Measurements from ENCODE around the gene SPINK7. TPM values are rescaled to one million over a fixed set of nuclear protein-coding genes. Genes with fewer than 3 reads are reported as not detected.

The SPINK7 gene
- total RNA-seq, 1 donor from 2014 or later: not detected

GRCh38 chr5:148352696-148353095, 40.5 kb downstream of the SPINK7 start:
- no peaks in the 10 kb centered on the region for H3K4me1 ChIP-seq (ENCODE audit: insufficient read depth, low read length)
- no peaks in the 10 kb centered on the region for H3K9me3 ChIP-seq (ENCODE audit: insufficient read depth, low read depth, low read length)
- no peaks in the 10 kb centered on the region for H4K20me1 ChIP-seq (ENCODE audit: insufficient read depth, low read length)
- Mint-ChIP-seq H3K4me1 (ENCODE audit: low read depth, unreplicated experiment) (peaks cover 8% of the 10 kb centered on the region), H3K27me3 (ENCODE audit: low read depth, unreplicated experiment) (no peaks in the 10 kb centered on the region), H3K9me3 (ENCODE audit: unreplicated experiment) (peaks cover 4% of the 10 kb centered on the region), H3K4me3 (ENCODE audit: unreplicated experiment) (no peak overlapping the region), H3K36me3 (ENCODE audit: low read depth, unreplicated experiment) (no peaks in the 10 kb centered on the region), H3K27ac (ENCODE audit: unreplicated experiment) (no peak overlapping the region)
- DNase-seq (ENCODE audit: low read depth) (no peak), FAIRE-seq (no peak)
- H3K4me3 ChIP-seq (ENCODE audit: insufficient read depth, low read depth, low read length): no peak overlapping the region
- H2AFZ ChIP-seq (ENCODE audit: low read depth, low read length): no peak overlapping the region
- no peaks in the 10 kb centered on the region for H3K79me2 ChIP-seq (ENCODE audit: insufficient read depth, low read length)
- TF ChIP-seq CTCF (IDR thresholded peaks at IDR 0.05; ENCODE audit: insufficient read depth, low read depth, low read length): no peak
- no peak for TF ChIP-seq EZH2 (IDR thresholded peaks at IDR 0.05; ENCODE audit: insufficient read depth, low read length)
- no peaks in the 10 kb centered on the region for H3K27me3 ChIP-seq (ENCODE audit: insufficient read depth, low read length)
- no peak overlapping the region for H3K4me2 ChIP-seq (ENCODE audit: low read length)
- H3K9ac ChIP-seq (ENCODE audit: low read length): no peak overlapping the region
- H3K36me3 ChIP-seq (ENCODE audit: insufficient read depth, low read length): no peaks in the 10 kb centered on the region
- no peak overlapping the region for H3K27ac ChIP-seq (ENCODE audit: low read depth, low read length)

GRCh38 chr5:148353634-148354033, 41.4 kb downstream of the SPINK7 start:
- no peak overlapping the region for H3K9ac ChIP-seq (ENCODE audit: low read length)
- Mint-ChIP-seq H3K9me3 (ENCODE audit: unreplicated experiment) (peaks cover 4% of the 10 kb centered on the region), H3K27me3 (ENCODE audit: low read depth, unreplicated experiment) (no peaks in the 10 kb centered on the region), H3K27ac (ENCODE audit: unreplicated experiment) (no peak overlapping the region), H3K36me3 (ENCODE audit: low read depth, unreplicated experiment) (no peaks in the 10 kb centered on the region), H3K4me3 (ENCODE audit: unreplicated experiment) (no peak overlapping the region), H3K4me1 (ENCODE audit: low read depth, unreplicated experiment) (peaks cover 8% of the 10 kb centered on the region)
- DNase-seq (ENCODE audit: low read depth) (no peak), FAIRE-seq (no peak)
- no peak overlapping the region for H3K4me2 ChIP-seq (ENCODE audit: low read length)
- no peaks in the 10 kb centered on the region for H3K4me1 ChIP-seq (ENCODE audit: insufficient read depth, low read length)
- H3K9me3 ChIP-seq (ENCODE audit: insufficient read depth, low read depth, low read length): no peaks in the 10 kb centered on the region
- H3K27ac ChIP-seq (ENCODE audit: low read depth, low read length): no peak overlapping the region
- H3K36me3 ChIP-seq (ENCODE audit: insufficient read depth, low read length): no peaks in the 10 kb centered on the region
- TF ChIP-seq EZH2 (IDR thresholded peaks at IDR 0.05; ENCODE audit: insufficient read depth, low read length) (no peak), CTCF (IDR thresholded peaks at IDR 0.05; ENCODE audit: insufficient read depth, low read depth, low read length) (no peak)
- no peak overlapping the region for H2AFZ ChIP-seq (ENCODE audit: low read depth, low read length)
- H4K20me1 ChIP-seq (ENCODE audit: insufficient read depth, low read length): no peaks in the 10 kb centered on the region
- no peak overlapping the region for H3K4me3 ChIP-seq (ENCODE audit: insufficient read depth, low read depth, low read length)
- H3K79me2 ChIP-seq (ENCODE audit: insufficient read depth, low read length): no peaks in the 10 kb centered on the region
- no peaks in the 10 kb centered on the region for H3K27me3 ChIP-seq (ENCODE audit: insufficient read depth, low read length)

GRCh38 chr5:148364343-148364742, 52.1 kb downstream of the SPINK7 start:
- no peaks in the 10 kb centered on the region for H3K4me1 Mint-ChIP-seq (ENCODE audit: low read depth, unreplicated experiment)
- H3K27ac ChIP-seq (ENCODE audit: low read depth, low read length): no peak overlapping the region
- FAIRE-seq: no peak
- no peaks in the 10 kb centered on the region for H3K9me3 ChIP-seq (ENCODE audit: insufficient read depth, low read depth, low read length)
- no peak for DNase-seq (ENCODE audit: low read depth)
- no peaks in the 10 kb centered on the region for H3K27me3 Mint-ChIP-seq (ENCODE audit: low read depth, unreplicated experiment)
- peaks cover 4% of the 10 kb centered on the region for H3K36me3 Mint-ChIP-seq (ENCODE audit: low read depth, unreplicated experiment)
- H3K4me2 ChIP-seq (ENCODE audit: low read length): no peak overlapping the region
- H3K27me3 ChIP-seq (ENCODE audit: insufficient read depth, low read length): no peaks in the 10 kb centered on the region
- H3K4me3 ChIP-seq (ENCODE audit: insufficient read depth, low read depth, low read length): no peak overlapping the region
- H3K4me1 ChIP-seq (ENCODE audit: insufficient read depth, low read length): no peaks in the 10 kb centered on the region
- no peaks in the 10 kb centered on the region for H3K36me3 ChIP-seq (ENCODE audit: insufficient read depth, low read length)
- no peak overlapping the region for H3K27ac Mint-ChIP-seq (ENCODE audit: unreplicated experiment)
- H3K4me3 Mint-ChIP-seq (ENCODE audit: unreplicated experiment): no peak overlapping the region
- H4K20me1 ChIP-seq (ENCODE audit: insufficient read depth, low read length): no peaks in the 10 kb centered on the region
- H3K9ac ChIP-seq (ENCODE audit: low read length): no peak overlapping the region
- H3K9me3 Mint-ChIP-seq (ENCODE audit: unreplicated experiment): peaks cover 4% of the 10 kb centered on the region
- no peaks in the 10 kb centered on the region for H3K79me2 ChIP-seq (ENCODE audit: insufficient read depth, low read length)
- no peak overlapping the region for H2AFZ ChIP-seq (ENCODE audit: low read depth, low read length)
- no peak for TF ChIP-seq CTCF (IDR thresholded peaks at IDR 0.05; ENCODE audit: insufficient read depth, low read depth, low read length)
- TF ChIP-seq EZH2 (IDR thresholded peaks at IDR 0.05; ENCODE audit: insufficient read depth, low read length): no peak

Other genes with a start within 250 kb of the SPINK7 start
- 0.62 and 1.3 TPM in 2 replicates for gene SPINK5, start 248.4 kb upstream of the SPINK7 start, total RNA-seq
- gene SPINK14, start 143.9 kb upstream of the SPINK7 start, total RNA-seq: not detected in 2 replicates
- gene SPINK6, start 109.4 kb upstream of the SPINK7 start, total RNA-seq: not detected in 2 replicates
- not detected in 2 replicates for gene MARCOL, start 73.9 kb upstream of the SPINK7 start, total RNA-seq
- gene SPINK13, start 43.6 kb upstream of the SPINK7 start, total RNA-seq: not detected in 2 replicates
- gene SPINK9, start 23.1 kb downstream of the SPINK7 start, total RNA-seq: not detected in 2 replicates
- 36.2 and 38.8 TPM in 2 replicates for gene FBXO38, start 71.5 kb downstream of the SPINK7 start, total RNA-seq